ENCODE data around the gene TNKS1BP1.

DNA sequence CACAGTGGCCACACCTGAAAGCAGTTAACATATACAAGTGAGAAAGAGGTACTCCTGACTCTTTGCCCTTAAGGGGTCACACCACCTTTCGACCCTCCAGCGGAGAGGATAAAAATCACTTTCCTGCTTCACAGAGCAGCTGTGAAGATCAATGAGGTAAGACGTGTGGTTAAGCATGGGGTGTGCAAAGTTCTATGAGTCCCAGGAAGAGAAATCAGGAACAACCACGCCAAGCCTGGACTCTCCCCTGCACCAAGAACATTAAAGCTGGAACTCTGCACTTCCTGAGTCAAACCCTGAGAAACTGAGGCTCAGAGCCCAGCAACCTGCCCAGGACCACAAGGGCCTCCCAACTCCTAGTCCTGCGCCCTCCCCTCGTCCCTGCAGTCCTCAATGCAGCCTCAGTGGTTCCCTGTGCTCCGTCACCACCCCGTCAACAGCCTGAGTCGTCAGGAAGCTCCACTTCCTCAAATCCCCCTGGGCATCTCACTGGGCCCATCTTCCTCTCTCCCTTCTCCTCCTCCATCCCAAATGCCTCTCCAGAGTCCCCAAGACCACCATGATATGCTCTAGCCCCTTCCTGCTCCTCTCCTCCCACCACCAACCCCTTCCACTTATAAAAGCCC lies 17.7 kb downstream of the TNKS1BP1 start:
- TF ChIP-seq, protein P1, sequence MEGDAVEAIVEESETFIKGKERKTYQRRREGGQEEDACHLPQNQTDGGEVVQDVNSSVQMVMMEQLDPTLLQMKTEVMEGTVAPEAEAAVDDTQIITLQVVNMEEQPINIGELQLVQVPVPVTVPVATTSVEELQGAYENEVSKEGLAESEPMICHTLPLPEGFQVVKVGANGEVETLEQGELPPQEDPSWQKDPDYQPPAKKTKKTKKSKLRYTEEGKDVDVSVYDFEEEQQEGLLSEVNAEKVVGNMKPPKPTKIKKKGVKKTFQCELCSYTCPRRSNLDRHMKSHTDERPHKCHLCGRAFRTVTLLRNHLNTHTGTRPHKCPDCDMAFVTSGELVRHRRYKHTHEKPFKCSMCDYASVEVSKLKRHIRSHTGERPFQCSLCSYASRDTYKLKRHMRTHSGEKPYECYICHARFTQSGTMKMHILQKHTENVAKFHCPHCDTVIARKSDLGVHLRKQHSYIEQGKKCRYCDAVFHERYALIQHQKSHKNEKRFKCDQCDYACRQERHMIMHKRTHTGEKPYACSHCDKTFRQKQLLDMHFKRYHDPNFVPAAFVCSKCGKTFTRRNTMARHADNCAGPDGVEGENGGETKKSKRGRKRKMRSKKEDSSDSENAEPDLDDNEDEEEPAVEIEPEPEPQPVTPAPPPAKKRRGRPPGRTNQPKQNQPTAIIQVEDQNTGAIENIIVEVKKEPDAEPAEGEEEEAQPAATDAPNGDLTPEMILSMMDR (IDR thresholded peaks at IDR 0.05) = no peak
- no peak for TF ChIP-seq ZFX (IDR thresholded peaks at IDR 0.05; ENCODE audit: borderline replicate concordance)
